EL (cell line): Measurements from ENCODE around the gene PDIA5.

Experiments
- DNase-seq: peaks from one replicate; pipeline ENCODE4 v3.0.0-alpha.2; 2016

PDIA5 gene

GRCh38 chr3:123044981-123045763 lies 21.7 kb upstream of the PDIA5 start:
- peak; percentile 23 for DNase-seq

DNA sequence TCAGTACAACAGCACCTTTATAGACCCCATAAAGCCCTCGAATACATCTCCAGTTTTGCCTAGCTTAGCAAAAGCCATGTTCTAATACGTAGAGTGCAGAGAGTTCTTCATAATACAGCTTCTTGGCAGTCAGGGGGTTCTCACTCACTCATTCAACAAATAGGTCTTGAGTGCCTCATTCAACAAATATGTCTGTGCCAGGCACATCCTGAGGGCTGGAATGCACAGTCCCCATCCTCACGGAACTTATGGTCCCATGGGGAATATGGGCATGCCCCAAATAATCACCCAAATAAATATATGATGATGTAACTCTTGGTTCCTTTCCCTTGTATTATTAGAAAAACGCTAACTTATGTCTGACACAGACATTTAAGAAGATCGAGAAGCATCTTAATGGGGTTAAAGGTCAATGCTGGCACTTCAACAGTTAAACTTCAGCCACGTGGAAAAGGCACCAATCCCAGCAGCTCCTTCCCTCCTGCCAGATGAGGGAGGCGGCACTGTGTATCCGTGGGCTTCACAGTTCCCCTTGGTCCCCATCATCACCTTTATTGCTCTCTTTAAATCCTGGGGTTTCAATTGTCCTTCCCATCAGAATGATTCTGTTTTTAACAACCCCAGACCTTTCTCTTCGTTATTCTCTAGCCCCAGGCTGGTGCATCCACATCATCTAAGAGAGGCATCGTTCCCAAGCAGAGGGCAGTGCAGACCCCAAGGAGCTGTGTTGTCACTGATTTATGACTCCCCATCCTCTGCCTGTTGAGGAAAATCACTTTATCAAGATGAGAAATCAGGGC lies 20.4 kb upstream of the PDIA5 start:
- peak; percentile 82 for DNase-seq

DNA sequence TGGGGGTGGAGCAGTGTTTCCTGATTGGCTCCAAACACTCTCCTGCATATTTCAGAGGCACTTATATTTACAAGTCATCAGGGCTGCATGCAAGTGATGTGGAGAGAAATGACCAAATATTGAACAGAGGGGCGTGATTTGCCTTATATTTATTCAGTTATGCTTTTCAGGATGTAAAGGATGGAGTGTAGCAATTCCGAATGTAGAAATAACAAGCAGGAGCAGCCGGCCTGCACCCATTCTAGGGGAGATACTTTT lies 19.8 kb upstream of the PDIA5 start:
- DNase-seq = no peak

DNA sequence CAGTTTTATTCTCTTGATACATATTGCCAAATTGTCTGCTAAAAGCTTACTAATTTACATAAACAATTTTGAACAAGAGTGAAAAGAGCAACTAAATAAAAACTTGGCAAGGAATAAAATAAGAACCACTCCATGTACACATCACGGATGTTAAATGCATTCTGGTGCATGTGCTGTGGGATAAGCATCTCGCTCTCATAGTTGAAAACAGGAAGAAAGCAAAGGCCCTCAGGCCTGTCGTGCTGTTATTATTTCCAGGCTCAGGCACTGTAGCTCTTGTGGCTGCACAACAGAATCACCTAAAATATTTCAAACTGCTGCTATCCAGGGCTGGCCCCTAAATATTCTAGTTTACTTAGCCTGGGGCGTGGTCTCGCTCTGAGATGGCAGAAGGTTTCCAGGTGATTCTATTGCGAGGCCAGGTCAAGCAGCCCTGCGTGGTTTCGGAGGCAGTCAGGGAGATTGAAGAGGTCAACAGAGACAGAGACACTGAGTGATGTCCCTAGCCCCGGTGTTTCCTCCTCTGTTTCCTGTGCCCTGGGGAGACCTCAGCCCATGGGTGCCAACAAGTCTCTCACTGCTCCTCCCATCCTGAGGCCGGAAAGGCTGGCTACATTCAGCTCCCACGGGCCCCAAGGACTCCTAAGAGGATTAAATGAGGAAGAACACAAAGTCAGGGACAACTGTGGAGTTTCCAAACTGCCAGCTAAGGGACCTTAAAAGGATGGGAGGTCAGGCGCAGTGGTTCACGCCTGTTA lies 18.2 kb upstream of the PDIA5 start:
- DNase-seq = no peak

- DNase-seq = no peak
Observed at GRCh38 chr3:123050666-123051065, 16.2 kb upstream of the PDIA5 start.

DNA sequence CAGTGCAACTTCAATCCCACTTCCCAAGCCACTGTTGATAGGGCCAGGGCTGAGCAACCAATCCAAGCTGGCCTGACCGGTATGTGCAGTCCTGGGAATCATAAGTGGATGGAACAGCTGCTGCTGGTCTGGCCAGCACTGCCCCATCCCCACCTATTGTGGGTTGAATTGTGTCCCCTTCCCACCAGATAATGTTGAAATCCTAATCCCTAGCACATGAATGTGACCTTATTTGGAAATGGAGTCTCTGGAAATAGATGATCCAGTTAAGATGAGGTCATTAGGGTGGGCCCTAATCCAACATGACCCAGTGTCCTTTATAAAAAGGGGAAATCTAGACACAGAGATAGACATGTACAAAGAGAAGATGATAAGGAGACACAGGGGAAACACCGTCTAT lies 13.7 kb upstream of the PDIA5 start:
- no peak for DNase-seq

- DNase-seq = no peak
Observed at GRCh38 chr3:123054109-123054778, 12.6 kb upstream of the PDIA5 start.

DNA sequence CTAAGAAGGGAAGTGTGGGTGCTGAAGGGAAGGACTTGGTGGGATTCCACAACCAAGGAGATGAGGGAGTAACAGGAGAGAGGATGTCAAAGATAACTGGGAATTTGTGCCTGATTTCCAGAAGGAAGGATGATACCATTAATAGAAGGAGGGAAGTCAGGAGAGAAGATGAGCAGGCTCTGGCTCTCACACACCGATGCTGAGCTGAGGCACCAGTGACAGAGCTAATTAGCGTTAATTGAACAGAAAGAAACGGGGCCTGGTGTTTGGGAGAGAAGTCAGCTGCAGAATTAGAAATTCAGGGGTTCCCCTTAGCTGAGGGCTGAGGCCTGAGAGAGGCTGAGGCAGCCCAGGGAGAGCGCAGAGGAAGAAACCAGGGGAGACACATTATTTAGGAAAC lies 11.9 kb upstream of the PDIA5 start:
- no peak for DNase-seq

- no peak for DNase-seq
Observed at GRCh38 chr3:123055352-123055751, 11.5 kb upstream of the PDIA5 start.

- no peak for DNase-seq
Observed at GRCh38 chr3:123058505-123058904, 8.3 kb upstream of the PDIA5 start.

DNA sequence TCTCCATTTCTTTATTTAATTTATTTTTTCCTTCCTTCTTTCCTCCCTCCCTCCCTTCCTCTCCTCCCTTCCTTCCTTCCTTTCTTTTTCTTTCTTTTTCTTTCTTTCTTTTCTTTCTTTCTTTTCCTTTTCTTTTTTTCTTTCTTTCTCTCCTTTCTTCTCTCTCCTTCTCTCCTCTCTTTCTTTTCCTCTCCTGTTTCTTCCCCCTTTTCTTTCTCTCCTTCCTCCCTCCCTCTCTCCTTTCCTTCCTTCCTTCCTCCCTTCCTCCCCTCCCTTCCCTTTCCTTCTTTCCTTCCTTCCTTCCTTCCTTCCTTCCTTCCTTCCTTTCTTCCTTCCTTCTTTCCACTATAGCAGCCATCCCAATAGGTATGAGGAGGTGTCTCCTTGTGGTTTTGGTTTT lies 6.8 kb upstream of the PDIA5 start:
- no peak for DNase-seq

DNA sequence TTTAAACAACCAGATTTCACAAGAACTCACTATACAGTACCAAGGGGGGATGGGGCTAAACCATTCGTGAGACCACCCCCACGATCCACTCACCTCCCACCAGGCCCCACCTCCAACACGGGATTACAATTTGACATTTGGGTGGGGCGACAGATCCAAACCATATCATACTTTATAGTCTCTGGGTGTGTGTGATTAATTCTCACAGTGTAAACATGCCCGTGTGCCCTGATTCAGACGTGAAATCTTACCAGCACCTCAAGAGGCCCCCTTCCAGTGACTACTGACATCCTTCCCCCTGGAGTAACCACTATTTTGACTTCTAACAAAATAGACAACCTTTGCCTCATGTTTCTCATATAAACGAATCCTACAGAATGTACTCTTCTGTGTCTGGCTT lies 5.0 kb upstream of the PDIA5 start:
- no peak for DNase-seq

GRCh38 chr3:123063034-123063433 lies 3.8 kb upstream of the PDIA5 start:
- no peak for DNase-seq

GRCh38 chr3:123064506-123064905 lies 2.3 kb upstream of the PDIA5 start:
- DNase-seq = no peak

DNA sequence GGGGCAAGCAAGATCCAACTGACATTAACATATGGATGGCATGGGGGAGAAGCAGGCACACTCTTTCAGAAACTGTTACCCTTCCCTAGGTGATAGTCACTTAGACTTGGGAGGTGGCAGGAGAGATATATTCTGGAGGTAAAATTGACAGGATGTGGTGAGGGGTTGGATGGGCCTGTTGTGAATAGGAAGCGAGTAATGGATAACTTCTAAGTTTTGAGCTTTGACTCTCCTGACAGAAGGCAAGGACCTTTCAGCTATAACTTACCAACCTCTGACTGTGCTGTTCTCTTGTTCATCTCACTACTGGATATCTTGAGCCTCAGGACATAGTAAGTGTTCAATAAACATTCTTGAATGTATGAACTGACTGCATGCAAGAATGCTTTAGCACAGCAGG lies 1.9 kb upstream of the PDIA5 start:
- DNase-seq = no peak

DNA sequence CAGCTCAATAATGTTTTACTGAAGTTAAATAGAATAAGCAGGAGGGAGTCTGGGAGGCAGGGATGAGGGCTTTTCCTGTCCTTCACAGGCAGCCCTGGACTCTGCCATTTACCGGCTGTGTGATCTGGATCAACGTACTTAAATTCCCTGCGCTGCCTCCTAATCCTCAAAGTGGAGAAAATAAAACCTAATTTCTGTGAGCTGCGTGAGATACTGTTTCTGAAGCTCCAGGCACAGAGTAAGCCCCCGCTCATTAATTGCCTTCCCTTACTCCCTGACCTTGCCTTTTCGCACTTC lies 278 bp upstream of the PDIA5 start:
- no peak for DNase-seq

DNA sequence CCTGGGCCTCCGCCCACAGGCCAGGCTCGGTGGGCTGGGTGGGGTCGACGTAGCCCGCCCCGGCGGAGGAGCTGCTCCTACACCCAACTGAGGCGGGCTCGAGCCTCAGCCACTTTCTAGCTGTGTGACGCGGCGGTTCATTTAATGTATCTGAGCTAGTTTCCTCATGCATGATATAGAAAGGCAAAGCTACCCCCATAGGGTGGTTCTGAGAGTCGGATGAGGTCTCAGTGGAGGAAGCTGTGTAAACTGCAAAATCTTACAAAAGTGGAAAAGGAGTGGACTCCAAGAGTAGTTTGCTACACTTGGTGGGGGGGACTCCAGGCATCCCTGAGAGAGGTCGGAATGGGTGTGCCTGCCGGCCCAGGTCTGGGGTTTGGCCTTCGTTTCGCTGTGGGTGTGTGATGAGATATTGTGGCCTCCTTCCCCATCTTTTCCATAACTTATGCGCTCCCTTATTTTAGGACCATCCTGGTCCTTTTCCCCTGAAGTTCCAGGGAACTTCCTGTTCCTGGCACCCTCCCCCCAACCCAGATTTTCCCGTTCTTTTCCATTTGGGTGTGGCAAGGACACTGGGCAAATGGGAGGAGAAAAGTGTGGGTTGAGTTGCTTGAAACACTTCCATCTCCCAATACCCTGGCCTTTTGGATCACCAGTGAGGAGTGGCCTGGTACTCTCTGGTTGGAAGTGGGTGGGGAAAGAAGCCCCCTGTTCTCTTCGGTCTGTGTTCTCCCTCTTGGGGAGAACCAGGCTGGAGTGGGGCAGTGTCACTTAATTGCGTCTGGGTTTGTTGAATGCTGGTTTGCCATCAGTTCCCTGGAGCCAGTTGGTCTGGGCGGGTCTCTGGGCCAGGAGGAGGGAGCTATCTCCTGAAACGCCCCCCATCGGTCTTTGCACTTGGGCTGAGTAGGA lies 1.1 kb downstream of the PDIA5 start:
- peak; percentile 47 for DNase-seq

DNA sequence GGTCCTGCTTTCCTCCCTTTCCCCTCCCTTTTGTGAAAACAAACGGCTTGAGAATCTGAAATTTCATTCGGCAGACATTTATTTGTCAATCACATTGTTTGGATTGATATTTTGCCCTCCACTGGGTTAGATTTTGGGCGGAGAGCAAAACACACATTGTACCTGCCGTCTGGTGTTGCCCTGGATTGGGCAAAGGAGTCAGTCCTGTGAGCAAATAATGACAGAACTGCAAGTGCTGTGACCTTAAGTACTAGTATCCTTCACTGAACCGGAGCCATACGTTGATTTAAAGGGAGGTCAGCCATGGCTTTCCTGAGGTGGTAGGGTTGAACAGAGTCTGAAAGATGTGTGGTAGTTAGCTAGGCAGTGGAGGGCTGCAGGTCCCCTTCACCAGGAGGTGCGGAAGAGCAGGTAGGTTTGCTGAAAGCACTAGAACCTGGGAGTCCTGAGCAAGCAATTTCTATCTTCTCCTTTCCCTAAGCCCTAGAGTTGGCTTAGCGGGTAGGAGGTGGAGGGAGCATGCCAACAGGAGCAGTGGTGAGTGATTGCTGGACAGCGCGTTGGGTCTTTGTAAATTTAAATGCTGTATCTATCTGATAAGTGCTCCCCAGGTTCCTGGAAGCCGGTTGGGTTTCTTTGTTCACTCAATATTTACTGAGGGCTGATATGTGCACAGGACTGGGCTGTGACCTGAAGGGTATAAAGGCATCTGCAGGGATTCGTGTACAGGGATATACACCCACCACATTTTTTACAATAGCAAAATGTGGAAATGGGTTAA lies 2.0 kb downstream of the PDIA5 start:
- DNase-seq = no peak

DNA sequence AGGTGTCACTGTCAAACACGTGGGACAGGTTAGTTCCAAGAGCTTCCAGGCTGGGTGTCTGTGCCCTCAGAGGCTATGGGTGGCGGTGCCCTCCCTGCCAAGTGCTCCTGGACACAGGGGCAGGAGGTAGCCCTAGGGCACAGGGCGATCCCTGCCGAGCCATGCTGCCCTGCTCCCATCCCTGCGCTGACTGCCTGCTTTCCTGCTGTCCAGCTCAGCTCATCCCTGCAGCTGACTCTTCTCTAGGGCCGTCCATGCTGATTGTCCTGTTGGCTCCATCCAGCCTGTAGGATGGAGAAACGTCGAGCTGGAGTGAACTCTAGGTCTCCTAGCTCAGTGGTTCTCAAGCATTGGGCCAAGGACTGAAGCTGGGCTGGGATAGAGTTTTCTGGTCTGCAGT lies 3.7 kb downstream of the PDIA5 start:
- no peak for DNase-seq

GRCh38 chr3:123071146-123071545 lies 4.3 kb downstream of the PDIA5 start:
- DNase-seq = no peak

GRCh38 chr3:123071581-123071980 lies 4.8 kb downstream of the PDIA5 start:
- no peak for DNase-seq

DNA sequence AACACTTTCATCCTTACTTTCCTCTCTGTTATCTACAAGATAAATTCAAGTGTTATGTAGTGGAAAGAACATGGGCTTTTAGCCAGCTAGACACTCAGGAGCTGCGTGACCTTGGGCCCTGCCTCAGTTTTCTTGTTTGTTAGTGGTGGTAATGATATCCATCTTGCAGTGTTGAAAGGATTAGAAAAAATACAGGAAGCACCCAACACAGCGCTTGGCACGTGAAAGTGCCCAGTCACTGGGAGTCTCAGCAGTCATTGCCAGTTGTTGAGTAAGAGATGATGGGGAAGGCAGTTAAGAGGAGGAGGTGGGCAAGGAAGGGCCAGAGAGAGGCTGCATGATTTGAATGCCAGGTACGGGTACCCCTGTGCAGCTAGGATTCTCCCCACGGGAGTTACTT lies 5.3 kb downstream of the PDIA5 start:
- DNase-seq = no peak
